SK-N-SH (cell line): Measurements from ENCODE around the gene DDX50. TPM values are rescaled to one million over a fixed set of nuclear protein-coding genes. Genes with fewer than 3 reads are reported as not detected.

ENCODE experiments used
- CTCF ChIA-PET: fragments of 300-600, 350-600 bp; formaldehyde crosslinking; extraction: SDS; loops from one replicate; lab custom pipeline; 2021; lab: Yijun Ruan, JAX
- POLR2A ChIA-PET: fragments of 350-600 bp; sonication (Branson Sonifier 250); formaldehyde crosslinking; extraction: SDS; loops from one replicate; lab custom pipeline; 2020; ENCODE audit warnings: antibody characterized with exemption, inconsistent platforms; lab: Yijun Ruan, JAX
- DNase-seq: peaks from one replicate; pipeline ENCODE4 v3.0.0; 2012
- H2AFZ ChIP-seq: fragments of 200-600 bp; sonication (generic); 2 replicates; pipeline ENCODE4 v1.8.1; 2016; ENCODE audit warnings: antibody characterized with exemption, mild to moderate bottlenecking, low read depth
- H3F3A ChIP-seq: fragments of 200-600 bp; sonication (generic); replicated peaks from 2 replicates; pipeline ENCODE3; 2016; ENCODE audit warnings: antibody characterized with exemption, mild to moderate bottlenecking; ENCODE audit not compliant: insufficient read depth
- H3K27ac ChIP-seq, 2 experiments: fragments of 200-500 bp in 1 of 2; fragments of 200-600 bp in 1 of 2; sonication (Bioruptor generic) in 1 of 2; sonication (generic), shearing (Covaris generic) in 1 of 2; 2 replicates each; pipeline versions ENCODE4 v1.5.1 to v1.6.1; 2014 to 2016; ENCODE audit warnings: low read depth in 2 of 2, inconsistent platforms in 1 of 2, low read length in 1 of 2, mild to moderate bottlenecking in 1 of 2, mixed read lengths in 1 of 2
- H3K27me3 ChIP-seq: fragments of 200-600 bp; sonication (generic), shearing (Covaris generic); 2 replicates; pipeline ENCODE4 v1.6.1; 2016; ENCODE audit warnings: mixed run types; ENCODE audit not compliant: insufficient read depth
- H3K36me3 ChIP-seq, 2 experiments: fragments of 200-500 bp in 1 of 2; fragments of 200-600 bp in 1 of 2; sonication (Bioruptor generic) in 1 of 2; sonication (generic) in 1 of 2; replicated peaks in 1 of 2; 2 replicates each; pipeline versions ENCODE3 to v1.5.1; 2014 to 2016; ENCODE audit warnings: low read length in 1 of 2, mild to moderate bottlenecking in 1 of 2; ENCODE audit not compliant: insufficient read depth in 2 of 2, control insufficient read depth in 1 of 2
- H3K4me1 ChIP-seq, 2 experiments: fragments of 200-500 bp in 1 of 2; fragments of 200-600 bp in 1 of 2; sonication (Bioruptor generic) in 1 of 2; sonication (generic), shearing (Covaris generic) in 1 of 2; 2 replicates each; pipeline versions ENCODE4 v1.5.1 to v1.6.1; 2014 to 2016; ENCODE audit warnings: low read depth in 1 of 2, low read length in 1 of 2, mixed run types in 1 of 2; ENCODE audit not compliant: insufficient read depth in 2 of 2, control insufficient read depth in 1 of 2
- H3K4me2 ChIP-seq: fragments of 200-600 bp; sonication (generic), shearing (Covaris generic); 2 replicates; pipeline ENCODE4 v1.6.1; 2017; ENCODE audit warnings: mixed run types
- H3K4me3 ChIP-seq, 2 experiments: fragments of 200-500 bp in 1 of 2; fragments of 200-600 bp in 1 of 2; sonication (Bioruptor generic) in 1 of 2; sonication (generic), shearing (Covaris generic) in 1 of 2; 2 replicates each; pipeline versions ENCODE4 v1.5.1 to v1.8.1; 2014 to 2016; ENCODE audit warnings: low read depth in 2 of 2, inconsistent platforms in 1 of 2, low read length in 1 of 2, mild to moderate bottlenecking in 1 of 2, mixed read lengths in 1 of 2, moderate library complexity in 1 of 2
- H3K79me2 ChIP-seq: fragments of 200-600 bp; sonication (generic); 2 replicates; pipeline ENCODE4 v1.8.1; 2017; ENCODE audit warnings: mild to moderate bottlenecking; ENCODE audit not compliant: insufficient read depth
- H3K9ac ChIP-seq: fragments of 200-600 bp; sonication (generic); 2 replicates; pipeline ENCODE4 v1.6.1; 2017; ENCODE audit warnings: mixed run types
- H3K9me2 ChIP-seq: fragments of 200-600 bp; sonication (generic); 2 replicates; pipeline ENCODE4 v1.6.1; 2017; ENCODE audit warnings: mixed run types
- H3K9me3 ChIP-seq: fragments of 200-600 bp; sonication (generic); 2 replicates; pipeline ENCODE4 v1.6.1; 2017; ENCODE audit warnings: mixed run types, mild to moderate bottlenecking, moderate library complexity
- H4K20me1 ChIP-seq: fragments of 200-600 bp; sonication (generic); 2 replicates; pipeline ENCODE4 v1.6.1; 2017; ENCODE audit warnings: mild to moderate bottlenecking, mixed run types; ENCODE audit not compliant: insufficient read depth
- CHD2 ChIP-seq: fragments of 150-350 bp; IDR thresholded peaks from 2 replicates; pipeline ENCODE4 v1.6.1; 2018; ENCODE audit warnings: low read length; ENCODE audit not compliant: partially characterized antibody
- EZH2phosphoT487 ChIP-seq: fragments of 200-600 bp; sonication (generic); IDR thresholded peaks from 2 replicates; pipeline ENCODE4 v1.6.1; 2017; ENCODE audit warnings: low read depth, mixed run types, mild to moderate bottlenecking, antibody characterized with exemption, moderate library complexity, borderline replicate concordance
- FOSL2 ChIP-seq: IDR thresholded peaks from 2 replicates; pipeline ENCODE4 v1.4.0; 2012; ENCODE audit warnings: low read depth, mild to moderate bottlenecking, moderate library complexity, borderline replicate concordance
- GATA2 ChIP-seq: sonication (generic); formaldehyde crosslinking; IDR thresholded peaks from 2 replicates; pipeline ENCODE4 v1.5.0; 2020; ENCODE audit warnings: mild to moderate bottlenecking, missing genetic modification reagents
- NFIC ChIP-seq: IDR thresholded peaks from 2 replicates; pipeline ENCODE4 v1.4.0; 2012; ENCODE audit warnings: borderline replicate concordance
- NRF1 ChIP-seq: IDR thresholded peaks from 2 replicates; pipeline ENCODE4 v1.6.1; 2012; ENCODE audit warnings: low read depth, mild to moderate bottlenecking, low read length
- POLR2AphosphoS5 ChIP-seq: IDR thresholded peaks from 2 replicates; pipeline ENCODE4 v1.6.1; 2012; ENCODE audit warnings: low read depth, low read length
- RAD21 ChIP-seq: IDR thresholded peaks from 2 replicates; pipeline ENCODE4 v1.6.1; 2012; ENCODE audit warnings: mild to moderate bottlenecking, low read length
- RCOR1 ChIP-seq: fragments of 150-350 bp; IDR thresholded peaks from 2 replicates; pipeline ENCODE4 v1.6.1; 2017; ENCODE audit warnings: antibody characterized with exemption, low read length
- RXRA ChIP-seq: IDR thresholded peaks from 2 replicates; pipeline ENCODE4 v1.4.0; 2012; ENCODE audit warnings: low read depth, mild to moderate bottlenecking, borderline replicate concordance
- SIN3A ChIP-seq: IDR thresholded peaks from 2 replicates; pipeline ENCODE4 v1.6.1; 2012; ENCODE audit warnings: low read depth, mild to moderate bottlenecking, low read length, moderate library complexity, borderline replicate concordance
- SMC3 ChIP-seq: IDR thresholded peaks from 2 replicates; pipeline ENCODE4 v1.6.1; 2012; ENCODE audit warnings: low read depth, low read length, improper control_type of control experiment
- TEAD4 ChIP-seq: IDR thresholded peaks from 2 replicates; pipeline ENCODE4 v1.4.0; 2012; ENCODE audit warnings: mild to moderate bottlenecking, borderline replicate concordance; ENCODE audit not compliant: insufficient read depth
- YY1 ChIP-seq: IDR thresholded peaks from 2 replicates; pipeline ENCODE4 v1.4.0; 2012; ENCODE audit warnings: low read depth, mild to moderate bottlenecking
- WGBS: methylation state at CpG from one replicate; pipeline ENCODE4 v1.1.6; 2017; ENCODE audit warnings: low lambda C conversion rate; 5-methylcytosine and 5-hydroxymethylcytosine counted together
- polyA plus RNA-seq, 3 experiments: library from polyadenylated mRNA; depleted of rRNA; stranded (reverse); fragments of >200 nt; gene quantifications; 2 replicates each; pipeline ENCODE4 v1.2.3, GENCODE V29; 2012
- TF ChIP-seq, protein P1 (sequence below): fragments of 150-350 bp; IDR thresholded peaks from 2 replicates; pipeline ENCODE4 v1.6.1; 2016; ENCODE audit warnings: mild to moderate bottlenecking, low read depth, low read length
- TF ChIP-seq, protein P2 (sequence below): IDR thresholded peaks from 2 replicates; pipeline ENCODE4 v1.6.1; 2012; ENCODE audit warnings: mild to moderate bottlenecking, low read depth, low read length, moderate library complexity
- TF ChIP-seq, protein P3 (sequence below): IDR thresholded peaks from 2 replicates; pipeline ENCODE4 v1.4.0; 2012; ENCODE audit warnings: low read depth, borderline replicate concordance
- TF ChIP-seq, protein P4 (sequence below): IDR thresholded peaks from 2 replicates; pipeline ENCODE4 v1.4.0; 2012; ENCODE audit warnings: low read depth

Gene DDX50
- polyA plus RNA-seq, 1 of the 3 experiments (the other 2 are of a cell fraction) = 33.5 TPM

DNA sequence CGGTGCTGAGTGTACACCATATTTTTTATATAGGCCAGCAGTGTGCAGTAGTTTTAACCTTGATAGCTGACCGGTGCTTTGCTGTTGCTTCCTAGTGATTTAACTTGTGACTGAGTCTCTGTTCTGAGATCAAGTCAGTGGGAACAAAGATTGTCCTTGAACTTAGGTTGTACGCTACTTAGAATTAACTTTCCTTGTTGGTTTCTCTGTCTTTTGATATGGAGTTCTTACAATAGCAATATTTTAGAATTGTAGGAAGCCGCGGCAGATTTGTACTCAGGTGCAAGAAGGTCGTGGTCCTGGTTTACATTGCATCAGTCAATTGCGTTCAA lies 56.1 kb downstream of the DDX50 start:
- DNase-seq = no peak
- H2AFZ ChIP-seq = peak overlapping the region; percentile 17; the same call in 1 of the 2 replicates
- no peaks in the 10 kb centered on the region for H3K9me2 ChIP-seq
- TF ChIP-seq RXRA (no peak), FOSL2 (no peak), RAD21 (no peak), POLR2AphosphoS5 (no peak), SMC3 (no peak), CHD2 (no peak), SIN3A (no peak), NRF1 (no peak), RCOR1 (no peak), YY1 (no peak), TEAD4 (no peak), EZH2phosphoT487 (no peak), GATA2 (CRISPR knock-in tag) (no peak), NFIC (no peak)
- TF ChIP-seq, protein P1, sequence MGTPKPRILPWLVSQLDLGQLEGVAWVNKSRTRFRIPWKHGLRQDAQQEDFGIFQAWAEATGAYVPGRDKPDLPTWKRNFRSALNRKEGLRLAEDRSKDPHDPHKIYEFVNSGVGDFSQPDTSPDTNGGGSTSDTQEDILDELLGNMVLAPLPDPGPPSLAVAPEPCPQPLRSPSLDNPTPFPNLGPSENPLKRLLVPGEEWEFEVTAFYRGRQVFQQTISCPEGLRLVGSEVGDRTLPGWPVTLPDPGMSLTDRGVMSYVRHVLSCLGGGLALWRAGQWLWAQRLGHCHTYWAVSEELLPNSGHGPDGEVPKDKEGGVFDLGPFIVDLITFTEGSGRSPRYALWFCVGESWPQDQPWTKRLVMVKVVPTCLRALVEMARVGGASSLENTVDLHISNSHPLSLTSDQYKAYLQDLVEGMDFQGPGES = no peak
- TF ChIP-seq, protein P2, sequence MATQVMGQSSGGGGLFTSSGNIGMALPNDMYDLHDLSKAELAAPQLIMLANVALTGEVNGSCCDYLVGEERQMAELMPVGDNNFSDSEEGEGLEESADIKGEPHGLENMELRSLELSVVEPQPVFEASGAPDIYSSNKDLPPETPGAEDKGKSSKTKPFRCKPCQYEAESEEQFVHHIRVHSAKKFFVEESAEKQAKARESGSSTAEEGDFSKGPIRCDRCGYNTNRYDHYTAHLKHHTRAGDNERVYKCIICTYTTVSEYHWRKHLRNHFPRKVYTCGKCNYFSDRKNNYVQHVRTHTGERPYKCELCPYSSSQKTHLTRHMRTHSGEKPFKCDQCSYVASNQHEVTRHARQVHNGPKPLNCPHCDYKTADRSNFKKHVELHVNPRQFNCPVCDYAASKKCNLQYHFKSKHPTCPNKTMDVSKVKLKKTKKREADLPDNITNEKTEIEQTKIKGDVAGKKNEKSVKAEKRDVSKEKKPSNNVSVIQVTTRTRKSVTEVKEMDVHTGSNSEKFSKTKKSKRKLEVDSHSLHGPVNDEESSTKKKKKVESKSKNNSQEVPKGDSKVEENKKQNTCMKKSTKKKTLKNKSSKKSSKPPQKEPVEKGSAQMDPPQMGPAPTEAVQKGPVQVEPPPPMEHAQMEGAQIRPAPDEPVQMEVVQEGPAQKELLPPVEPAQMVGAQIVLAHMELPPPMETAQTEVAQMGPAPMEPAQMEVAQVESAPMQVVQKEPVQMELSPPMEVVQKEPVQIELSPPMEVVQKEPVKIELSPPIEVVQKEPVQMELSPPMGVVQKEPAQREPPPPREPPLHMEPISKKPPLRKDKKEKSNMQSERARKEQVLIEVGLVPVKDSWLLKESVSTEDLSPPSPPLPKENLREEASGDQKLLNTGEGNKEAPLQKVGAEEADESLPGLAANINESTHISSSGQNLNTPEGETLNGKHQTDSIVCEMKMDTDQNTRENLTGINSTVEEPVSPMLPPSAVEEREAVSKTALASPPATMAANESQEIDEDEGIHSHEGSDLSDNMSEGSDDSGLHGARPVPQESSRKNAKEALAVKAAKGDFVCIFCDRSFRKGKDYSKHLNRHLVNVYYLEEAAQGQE = no peak
- TF ChIP-seq, protein P3, sequence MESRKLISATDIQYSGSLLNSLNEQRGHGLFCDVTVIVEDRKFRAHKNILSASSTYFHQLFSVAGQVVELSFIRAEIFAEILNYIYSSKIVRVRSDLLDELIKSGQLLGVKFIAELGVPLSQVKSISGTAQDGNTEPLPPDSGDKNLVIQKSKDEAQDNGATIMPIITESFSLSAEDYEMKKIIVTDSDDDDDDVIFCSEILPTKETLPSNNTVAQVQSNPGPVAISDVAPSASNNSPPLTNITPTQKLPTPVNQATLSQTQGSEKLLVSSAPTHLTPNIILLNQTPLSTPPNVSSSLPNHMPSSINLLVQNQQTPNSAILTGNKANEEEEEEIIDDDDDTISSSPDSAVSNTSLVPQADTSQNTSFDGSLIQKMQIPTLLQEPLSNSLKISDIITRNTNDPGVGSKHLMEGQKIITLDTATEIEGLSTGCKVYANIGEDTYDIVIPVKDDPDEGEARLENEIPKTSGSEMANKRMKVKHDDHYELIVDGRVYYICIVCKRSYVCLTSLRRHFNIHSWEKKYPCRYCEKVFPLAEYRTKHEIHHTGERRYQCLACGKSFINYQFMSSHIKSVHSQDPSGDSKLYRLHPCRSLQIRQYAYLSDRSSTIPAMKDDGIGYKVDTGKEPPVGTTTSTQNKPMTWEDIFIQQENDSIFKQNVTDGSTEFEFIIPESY = no peak
- TF ChIP-seq, protein P4, sequence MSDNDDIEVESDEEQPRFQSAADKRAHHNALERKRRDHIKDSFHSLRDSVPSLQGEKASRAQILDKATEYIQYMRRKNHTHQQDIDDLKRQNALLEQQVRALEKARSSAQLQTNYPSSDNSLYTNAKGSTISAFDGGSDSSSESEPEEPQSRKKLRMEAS = no peak
- peaks cover 68% of the 10 kb centered on the region for H3K79me2 ChIP-seq
- WGBS = 4% methylated on average over 7 of the region's 7 CpGs
- CTCF ChIA-PET = interaction anchor here (2.0 kb wide), 1 partner anchor 22 kb away, joined by 8 read pairs; no protein-coding TSS in a partner anchor
- POLR2A ChIA-PET = interaction anchor here (0.9 kb wide), 1 partner anchor 20 kb away, joined by 4 read pairs; no protein-coding TSS in a partner anchor
- H3K9me3 ChIP-seq = no peaks in the 10 kb centered on the region
- peak overlapping the region; percentile 79 to 94 for H3K4me3 ChIP-seq
- H3F3A ChIP-seq = peaks cover 26% of the 10 kb centered on the region
- peaks cover 25 to 32% of the 10 kb centered on the region in 2 experiments for H3K36me3 ChIP-seq
- H3K27ac ChIP-seq = peak overlapping the region; percentile 18 to 94; a peak in 3 of 4 replicates
- H3K4me2 ChIP-seq = peak overlapping the region; percentile 95
- H3K9ac ChIP-seq = peak overlapping the region; percentile 89
- peaks cover 0 to 6% of the 10 kb centered on the region in 2 experiments; a peak in 2 of 4 replicates for H3K4me1 ChIP-seq
- H3K27me3 ChIP-seq = no peaks in the 10 kb centered on the region
- peaks cover 52% of the 10 kb centered on the region for H4K20me1 ChIP-seq
